Fibroblast of skin of abdomen (primary cell): ENCODE data around the gene SCRN2.
A peak's percentile ranks its signal among the peaks of the same experiment; 100 is the strongest.

ENCODE experiments used
- DNase-seq: peaks from one replicate; pipeline ENCODE4 v3.0.0-alpha.2; 2013

The SCRN2 gene

GRCh38 chr17:47844814-47845715 is 4.0 kb upstream of the SCRN2 start:
- peak; percentile 18 for DNase-seq

- peak; percentile 12 for DNase-seq
Measured at GRCh38 chr17:47844227-47844626, 3.2 kb upstream of the SCRN2 start.

GRCh38 chr17:47843391-47843730 is 2.3 kb upstream of the SCRN2 start:
- DNase-seq, result no peak

- no peak for DNase-seq
Measured at GRCh38 chr17:47841488-47842291, 617 bp upstream of the SCRN2 start.

- DNase-seq, result no peak
Measured at GRCh38 chr17:47840001-47840741, 902 bp downstream of the SCRN2 start.

GRCh38 chr17:47839071-47839470 is 2.0 kb downstream of the SCRN2 start:
- DNase-seq, result no peak

GRCh38 chr17:47838636-47839035 is 2.4 kb downstream of the SCRN2 start:
- DNase-seq, result no peak

GRCh38 chr17:47837401-47838039 is 3.6 kb downstream of the SCRN2 start:
- no peak for DNase-seq

- DNase-seq, result no peak
Measured at GRCh38 chr17:47836601-47837000, 4.5 kb downstream of the SCRN2 start.

GRCh38 chr17:47834756-47835155 is 6.3 kb downstream of the SCRN2 start:
- DNase-seq, result no peak

GRCh38 chr17:47831934-47832327 is 9.1 kb downstream of the SCRN2 start:
- no peak for DNase-seq

GRCh38 chr17:47831003-47831933 is 9.8 kb downstream of the SCRN2 start, which contains the start of the genes LRRC46 and MRPL10:
TSS of gene LRRC46 (plus strand) at chr17:47831670. CDS start at chr17:47831990, 320 bp downstream.
TSS of gene MRPL10 (minus strand) at chr17:47831541. CDS start at chr17:47831511, 30 bp downstream.
- peak; percentile 92 for DNase-seq

- no peak for DNase-seq
Measured at GRCh38 chr17:47830396-47831002, 10.6 kb downstream of the SCRN2 start.

- no peak for DNase-seq
Measured at GRCh38 chr17:47829870-47830269, 11.2 kb downstream of the SCRN2 start.

GRCh38 chr17:47823519-47823918 is 17.6 kb downstream of the SCRN2 start:
- DNase-seq, result no peak

GRCh38 chr17:47822785-47823184 is 18.3 kb downstream of the SCRN2 start:
- DNase-seq, result no peak

GRCh38 chr17:47821424-47822391 is 19.4 kb downstream of the SCRN2 start, which contains the start of gene OSBPL7:
TSS of gene OSBPL7 (minus strand) at chr17:47821794. CDS start at chr17:47820278, 1,516 bp downstream.
- DNase-seq, result peak; percentile 87

- DNase-seq, result no peak
Measured at GRCh38 chr17:47821031-47821423, 20.0 kb downstream of the SCRN2 start.
